Measurements from ENCODE around the gene VASP. TPM values are rescaled to one million over a fixed set of nuclear protein-coding genes. Genes with fewer than 3 reads are reported as not detected.

VASP gene
- total RNA-seq, 1 experiment from 2014 or later: 152 TPM

DNA sequence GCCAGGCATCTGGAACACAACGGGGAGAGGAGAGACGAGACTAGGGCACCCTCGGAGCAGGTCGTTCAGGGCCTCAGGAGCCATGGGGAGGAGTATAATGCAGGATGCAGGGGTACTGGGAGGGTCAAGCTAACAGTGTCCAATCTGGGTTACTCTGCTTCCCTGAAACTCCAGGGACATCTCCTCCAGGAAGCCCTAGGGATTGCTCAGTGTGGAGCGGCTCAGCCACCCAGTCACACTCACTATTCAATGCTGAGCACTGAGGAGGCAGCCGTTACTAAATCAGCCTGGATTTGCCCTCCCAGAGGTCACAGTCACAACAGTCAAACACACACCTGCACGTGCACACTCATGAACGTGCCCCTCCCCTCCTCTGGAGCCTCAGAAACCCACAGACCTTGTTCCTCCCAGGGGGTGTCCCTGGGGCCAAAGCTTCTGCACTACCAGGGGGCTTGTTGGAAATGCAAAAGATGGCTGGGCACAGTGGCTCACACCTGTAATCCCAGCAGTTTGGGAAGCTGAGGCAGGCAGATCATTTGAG is 46.4 kb upstream of the VASP start:
- Histone ChIP-seq H3K9me2 (ENCODE audit: insufficient read depth) (no peaks in the 10 kb centered on the region), H3K27ac (ENCODE audit: low read depth, low read length) (no peak overlapping the region), H3K9me3 (ENCODE audit: control insufficient read depth in 1 of 2, insufficient read depth in 1 of 2, low read depth in 1 of 2, low read length in 2 of 2) (no peaks in the 10 kb centered on the region), H3K79me2 (ENCODE audit: insufficient read depth, low read length) (no peaks in the 10 kb centered on the region), H3K4me1 (ENCODE audit: control insufficient read depth in 1 of 2, insufficient read depth in 2 of 2, low read length in 2 of 2) (peaks cover 10 to 22% of the 10 kb centered on the region in 2 experiments), H3K9ac (ENCODE audit: low read length) (no peak overlapping the region), H3K4me2 (ENCODE audit: low read length) (no peak overlapping the region), H2AFZ (ENCODE audit: low read depth, low read length, poor library complexity, severe bottlenecking) (no peak overlapping the region), H3K36me3 (ENCODE audit: control insufficient read depth in 1 of 2, insufficient read depth in 2 of 2, low read length in 2 of 2) (no peaks in the 10 kb centered on the region), H3K27me3 (ENCODE audit: insufficient read depth, low read length) (no peaks in the 10 kb centered on the region), H4K20me1 (ENCODE audit: insufficient read depth) (no peaks in the 10 kb centered on the region), H3K4me3 (replicated peaks in 1 of 2; ENCODE audit: low read depth in 1 of 2, low read length in 2 of 2) (no peak overlapping the region)
- no peak for DNase-seq (ENCODE audit: low read depth, low spot score)
- ChIA-PET RAD21 (ENCODE audit: low non-redundant PET in 1 of 2, low total read pairs in 2 of 2, uncharacterized antibody in 2 of 2, unreplicated experiment in 2 of 2) (no interaction called here), POLR2A (no interaction called here), CTCF (no interaction called here)
- no peak for TF ChIP-seq ZFX (IDR thresholded peaks at IDR 0.05)
- TF ChIP-seq FOSL1 (IDR thresholded peaks at IDR 0.05; ENCODE audit: low read depth): no peak
- no peak for TF ChIP-seq SRF (IDR thresholded peaks at IDR 0.05; ENCODE audit: low read depth)
- no peak for TF ChIP-seq EGR1 (IDR thresholded peaks at IDR 0.05; ENCODE audit: low read depth)
- TF ChIP-seq ATF3 (IDR thresholded peaks at IDR 0.05): no peak
- TF ChIP-seq, protein P1, sequence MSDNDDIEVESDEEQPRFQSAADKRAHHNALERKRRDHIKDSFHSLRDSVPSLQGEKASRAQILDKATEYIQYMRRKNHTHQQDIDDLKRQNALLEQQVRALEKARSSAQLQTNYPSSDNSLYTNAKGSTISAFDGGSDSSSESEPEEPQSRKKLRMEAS (IDR thresholded peaks at IDR 0.05): no peak
- TF ChIP-seq, protein P2, sequence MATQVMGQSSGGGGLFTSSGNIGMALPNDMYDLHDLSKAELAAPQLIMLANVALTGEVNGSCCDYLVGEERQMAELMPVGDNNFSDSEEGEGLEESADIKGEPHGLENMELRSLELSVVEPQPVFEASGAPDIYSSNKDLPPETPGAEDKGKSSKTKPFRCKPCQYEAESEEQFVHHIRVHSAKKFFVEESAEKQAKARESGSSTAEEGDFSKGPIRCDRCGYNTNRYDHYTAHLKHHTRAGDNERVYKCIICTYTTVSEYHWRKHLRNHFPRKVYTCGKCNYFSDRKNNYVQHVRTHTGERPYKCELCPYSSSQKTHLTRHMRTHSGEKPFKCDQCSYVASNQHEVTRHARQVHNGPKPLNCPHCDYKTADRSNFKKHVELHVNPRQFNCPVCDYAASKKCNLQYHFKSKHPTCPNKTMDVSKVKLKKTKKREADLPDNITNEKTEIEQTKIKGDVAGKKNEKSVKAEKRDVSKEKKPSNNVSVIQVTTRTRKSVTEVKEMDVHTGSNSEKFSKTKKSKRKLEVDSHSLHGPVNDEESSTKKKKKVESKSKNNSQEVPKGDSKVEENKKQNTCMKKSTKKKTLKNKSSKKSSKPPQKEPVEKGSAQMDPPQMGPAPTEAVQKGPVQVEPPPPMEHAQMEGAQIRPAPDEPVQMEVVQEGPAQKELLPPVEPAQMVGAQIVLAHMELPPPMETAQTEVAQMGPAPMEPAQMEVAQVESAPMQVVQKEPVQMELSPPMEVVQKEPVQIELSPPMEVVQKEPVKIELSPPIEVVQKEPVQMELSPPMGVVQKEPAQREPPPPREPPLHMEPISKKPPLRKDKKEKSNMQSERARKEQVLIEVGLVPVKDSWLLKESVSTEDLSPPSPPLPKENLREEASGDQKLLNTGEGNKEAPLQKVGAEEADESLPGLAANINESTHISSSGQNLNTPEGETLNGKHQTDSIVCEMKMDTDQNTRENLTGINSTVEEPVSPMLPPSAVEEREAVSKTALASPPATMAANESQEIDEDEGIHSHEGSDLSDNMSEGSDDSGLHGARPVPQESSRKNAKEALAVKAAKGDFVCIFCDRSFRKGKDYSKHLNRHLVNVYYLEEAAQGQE (IDR thresholded peaks at IDR 0.05; ENCODE audit: low read depth): no peak
- no peak for TF ChIP-seq CBX3 (IDR thresholded peaks at IDR 0.05; ENCODE audit: low read depth)
- TF ChIP-seq TCF7L2 (IDR thresholded peaks at IDR 0.05; ENCODE audit: borderline replicate concordance, extremely low read depth, insufficient read depth, insufficient read length): no peak
- TF ChIP-seq EZH2 (IDR thresholded peaks at IDR 0.05): no peak
- BruUV-seq (replicated peaks): no TSS peak
- intact Hi-C loops (cut with micrococcal nuclease): no loop called here
- ATAC-seq: no peak
